AG09309 (cell line): ENCODE measurements around the gene CDKAL1.

Experiments
- DNase-seq: peaks from one replicate; pipeline ENCODE4 v3.0.0-alpha.2; 2010; ENCODE audit warnings: low read depth
- H3K4me3 ChIP-seq: 2 replicates; pipeline ENCODE4 v1.5.1; 2011; ENCODE audit warnings: mild to moderate bottlenecking, low read depth, low read length, moderate library complexity; ENCODE audit not compliant: control insufficient read depth
- TF ChIP-seq, protein P1 (sequence below): IDR thresholded peaks from 2 replicates; pipeline ENCODE4 v1.5.1; 2011; ENCODE audit warnings: mild to moderate bottlenecking, low read depth, low read length, inconsistent platforms; ENCODE audit not compliant: insufficient read depth, control insufficient read depth; ENCODE audit errors: missing control alignments

Gene CDKAL1

DNA sequence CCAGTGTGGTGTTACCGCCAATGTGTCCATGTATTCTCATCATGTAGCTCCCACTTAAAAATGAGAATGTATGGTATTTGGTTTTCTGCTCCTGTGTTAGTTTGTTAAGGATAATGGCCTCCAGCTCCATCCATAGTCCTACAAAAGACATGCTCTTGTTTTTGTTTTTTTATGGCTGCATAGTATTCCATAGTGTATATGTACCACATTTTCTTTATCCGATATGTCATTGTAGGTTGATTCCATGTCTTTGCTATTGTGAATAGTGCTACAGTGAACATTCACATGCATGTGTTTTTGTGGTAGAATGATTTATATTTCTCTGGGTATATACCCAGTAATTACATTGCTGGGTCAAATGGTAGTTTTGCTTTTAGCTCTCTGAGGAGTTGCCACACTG lies 207.2 kb downstream of the CDKAL1 start:
- no peak overlapping the region for H3K4me3 ChIP-seq
- TF ChIP-seq, protein P1, sequence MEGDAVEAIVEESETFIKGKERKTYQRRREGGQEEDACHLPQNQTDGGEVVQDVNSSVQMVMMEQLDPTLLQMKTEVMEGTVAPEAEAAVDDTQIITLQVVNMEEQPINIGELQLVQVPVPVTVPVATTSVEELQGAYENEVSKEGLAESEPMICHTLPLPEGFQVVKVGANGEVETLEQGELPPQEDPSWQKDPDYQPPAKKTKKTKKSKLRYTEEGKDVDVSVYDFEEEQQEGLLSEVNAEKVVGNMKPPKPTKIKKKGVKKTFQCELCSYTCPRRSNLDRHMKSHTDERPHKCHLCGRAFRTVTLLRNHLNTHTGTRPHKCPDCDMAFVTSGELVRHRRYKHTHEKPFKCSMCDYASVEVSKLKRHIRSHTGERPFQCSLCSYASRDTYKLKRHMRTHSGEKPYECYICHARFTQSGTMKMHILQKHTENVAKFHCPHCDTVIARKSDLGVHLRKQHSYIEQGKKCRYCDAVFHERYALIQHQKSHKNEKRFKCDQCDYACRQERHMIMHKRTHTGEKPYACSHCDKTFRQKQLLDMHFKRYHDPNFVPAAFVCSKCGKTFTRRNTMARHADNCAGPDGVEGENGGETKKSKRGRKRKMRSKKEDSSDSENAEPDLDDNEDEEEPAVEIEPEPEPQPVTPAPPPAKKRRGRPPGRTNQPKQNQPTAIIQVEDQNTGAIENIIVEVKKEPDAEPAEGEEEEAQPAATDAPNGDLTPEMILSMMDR = no peak
- no peak for DNase-seq

DNA sequence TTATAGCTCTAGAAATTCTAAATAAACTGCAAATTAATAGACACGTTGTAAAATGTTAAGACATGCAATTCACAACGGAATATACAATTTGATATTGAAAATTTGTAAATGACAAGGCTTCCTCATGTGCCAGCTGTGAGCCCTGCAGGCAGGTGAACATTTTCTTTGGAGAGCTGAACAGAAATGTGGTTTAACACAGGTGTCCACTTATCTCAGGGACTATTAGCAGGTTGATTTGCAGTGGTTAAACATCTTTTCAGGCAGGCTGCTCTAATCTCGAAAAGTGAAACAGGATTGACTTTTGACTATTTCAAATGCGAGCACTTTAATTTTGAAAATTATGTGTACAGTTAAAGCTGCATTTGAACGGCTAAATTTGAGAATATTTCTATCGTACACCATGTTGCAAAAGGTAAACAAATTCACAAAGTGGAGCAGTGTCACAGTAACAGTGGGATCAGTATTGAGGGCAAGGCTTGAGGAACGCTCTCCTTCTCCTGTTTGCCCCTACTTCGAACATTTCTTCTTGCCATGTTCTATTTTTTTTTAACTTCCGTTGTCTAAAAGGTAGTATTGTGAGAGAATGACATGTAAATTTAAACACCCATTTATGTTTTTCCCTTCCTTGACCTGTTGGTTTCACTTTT lies 210.8 kb downstream of the CDKAL1 start:
- DNase-seq = no peak
- TF ChIP-seq, protein P1 = no peak
- no peak overlapping the region for H3K4me3 ChIP-seq

DNA sequence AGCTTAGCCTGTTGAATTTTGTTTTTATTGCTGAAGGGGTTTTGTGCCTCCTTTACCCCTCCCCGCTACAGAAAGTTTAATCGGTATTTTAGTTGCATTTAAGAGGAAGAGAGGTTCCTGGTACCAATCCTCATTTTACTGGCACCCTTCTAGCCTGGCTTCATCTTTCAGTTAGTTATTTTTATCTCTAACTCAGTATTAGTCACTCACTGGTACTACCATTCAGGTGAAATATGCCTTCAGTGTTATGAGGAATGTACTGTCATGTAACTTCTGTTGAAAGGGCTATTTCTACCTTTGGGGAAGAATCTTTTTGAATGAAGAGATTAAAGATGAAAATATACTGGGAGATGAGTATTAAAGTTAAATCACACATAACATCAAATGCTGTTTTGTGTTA lies 211.8 kb downstream of the CDKAL1 start:
- TF ChIP-seq, protein P1 = no peak

DNA sequence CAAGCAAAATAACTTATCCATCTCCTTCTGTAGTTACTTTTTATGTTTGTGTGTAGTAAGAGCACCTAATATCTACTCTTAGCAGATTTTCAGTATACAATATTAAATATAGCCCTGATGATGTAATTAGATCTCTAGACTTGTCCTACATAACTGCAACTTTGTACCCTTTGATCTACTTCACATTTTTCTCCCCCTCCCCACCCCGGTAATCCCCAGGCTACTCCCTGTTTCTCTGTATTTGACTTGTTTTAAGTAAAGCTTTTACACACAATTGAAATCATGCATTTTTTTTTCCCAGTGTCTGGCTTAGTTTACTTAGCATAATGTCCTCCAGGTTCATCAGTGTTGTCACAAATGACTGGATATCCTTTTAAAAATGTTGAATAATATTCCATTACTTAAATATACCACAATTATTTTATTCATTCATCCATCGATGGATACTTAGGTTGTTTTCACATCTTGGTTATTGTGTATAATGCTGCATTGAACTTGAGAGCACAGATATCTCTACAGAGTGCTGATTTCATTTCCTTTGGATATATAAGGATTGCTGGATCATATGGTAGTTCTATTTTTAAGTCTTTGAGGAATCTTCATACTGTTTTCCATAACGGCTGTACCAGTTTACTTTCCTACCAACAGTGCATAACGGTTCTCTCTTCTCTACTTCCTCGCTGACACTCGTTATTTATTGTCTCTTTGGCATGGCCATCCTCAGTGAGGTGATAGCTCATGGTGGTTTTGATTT lies 212.7 kb downstream of the CDKAL1 start:
- TF ChIP-seq, protein P1 = no peak
- no peak overlapping the region for H3K4me3 ChIP-seq
- DNase-seq = no peak

More for the DNA sequence above, 211.8 kb downstream of the CDKAL1 start:
- no peak for DNase-seq
- H3K4me3 ChIP-seq = no peak overlapping the region

DNA sequence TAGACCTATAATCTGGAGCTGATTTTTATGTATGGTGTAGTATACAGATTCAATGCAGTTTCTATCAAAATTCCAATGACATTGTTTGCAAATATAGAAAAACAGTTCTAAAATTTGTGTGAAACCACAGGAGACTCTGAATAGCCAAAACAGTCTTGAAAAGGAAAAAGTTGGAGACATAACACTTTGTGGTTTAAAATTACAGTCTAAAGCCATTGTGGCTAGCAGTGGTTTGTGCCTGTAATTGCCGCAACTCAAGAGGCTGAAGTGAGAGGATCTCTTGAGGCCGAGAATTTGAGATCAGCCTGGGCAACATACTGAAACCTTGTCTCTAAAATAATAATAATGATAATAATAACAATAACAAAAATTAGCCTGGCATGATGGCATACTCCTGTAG lies 213.7 kb downstream of the CDKAL1 start:
- TF ChIP-seq, protein P1 = no peak
- H3K4me3 ChIP-seq = no peak overlapping the region
- DNase-seq = no peak

DNA sequence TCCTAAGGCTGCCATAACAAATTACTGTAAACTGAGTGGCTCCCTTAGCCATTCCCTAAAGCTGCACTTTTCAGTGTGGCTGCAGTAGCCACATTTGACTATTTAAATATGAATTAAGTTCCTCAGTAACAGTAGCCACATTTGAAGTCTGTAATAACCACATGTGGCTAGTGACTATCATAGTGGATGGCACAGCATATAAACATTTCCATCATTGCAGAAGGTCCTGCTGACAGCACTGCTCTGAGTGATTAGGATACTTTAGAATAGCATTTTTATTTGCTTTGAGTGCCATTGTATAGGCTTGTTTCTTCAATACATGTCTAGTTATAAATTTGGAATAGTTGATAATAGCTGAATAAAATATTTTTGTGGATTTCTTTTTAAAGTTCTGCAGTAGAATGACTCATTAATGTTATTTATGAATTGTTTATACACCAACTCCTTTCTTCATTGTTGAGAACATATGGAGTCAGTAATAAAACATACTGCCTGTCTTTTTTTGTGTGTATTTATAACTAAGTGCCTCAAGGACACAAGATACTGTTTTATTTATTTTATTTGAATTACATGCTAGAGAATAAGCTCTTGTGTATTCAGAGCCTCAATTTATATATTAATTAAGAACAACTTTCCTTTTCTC lies 217.2 kb downstream of the CDKAL1 start:
- no peak overlapping the region for H3K4me3 ChIP-seq
- DNase-seq = no peak
- TF ChIP-seq, protein P1 = no peak
